ENCODE data around the gene CSKMT. TPM values are rescaled to one million over a fixed set of nuclear protein-coding genes. Genes with fewer than 3 reads are reported as not detected.

The CSKMT gene
- total RNA-seq, 6 experiments from 2014 or later = 0.74 to 4.1 (median 2.6) TPM

DNA sequence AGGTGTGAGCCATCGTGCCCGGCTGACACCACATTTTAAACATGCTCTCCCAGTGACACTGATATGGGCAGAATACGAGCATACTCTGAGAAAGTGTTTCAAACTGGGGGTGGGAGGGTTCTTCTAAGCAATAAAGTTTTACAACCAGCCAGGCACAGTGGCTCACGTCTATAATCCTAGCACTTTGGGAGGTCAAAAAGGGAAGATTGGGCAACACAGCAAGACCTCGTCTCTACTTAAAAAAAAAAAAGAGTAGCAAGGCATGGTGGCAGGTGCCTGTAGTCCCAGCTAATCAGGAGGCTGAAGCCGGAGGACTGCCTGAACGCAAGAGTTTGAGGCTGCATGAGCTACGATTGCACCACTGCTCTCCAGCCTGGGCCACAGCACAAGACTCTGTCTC lies 20.9 kb upstream of the CSKMT start:
- TF ChIP-seq, protein P1, sequence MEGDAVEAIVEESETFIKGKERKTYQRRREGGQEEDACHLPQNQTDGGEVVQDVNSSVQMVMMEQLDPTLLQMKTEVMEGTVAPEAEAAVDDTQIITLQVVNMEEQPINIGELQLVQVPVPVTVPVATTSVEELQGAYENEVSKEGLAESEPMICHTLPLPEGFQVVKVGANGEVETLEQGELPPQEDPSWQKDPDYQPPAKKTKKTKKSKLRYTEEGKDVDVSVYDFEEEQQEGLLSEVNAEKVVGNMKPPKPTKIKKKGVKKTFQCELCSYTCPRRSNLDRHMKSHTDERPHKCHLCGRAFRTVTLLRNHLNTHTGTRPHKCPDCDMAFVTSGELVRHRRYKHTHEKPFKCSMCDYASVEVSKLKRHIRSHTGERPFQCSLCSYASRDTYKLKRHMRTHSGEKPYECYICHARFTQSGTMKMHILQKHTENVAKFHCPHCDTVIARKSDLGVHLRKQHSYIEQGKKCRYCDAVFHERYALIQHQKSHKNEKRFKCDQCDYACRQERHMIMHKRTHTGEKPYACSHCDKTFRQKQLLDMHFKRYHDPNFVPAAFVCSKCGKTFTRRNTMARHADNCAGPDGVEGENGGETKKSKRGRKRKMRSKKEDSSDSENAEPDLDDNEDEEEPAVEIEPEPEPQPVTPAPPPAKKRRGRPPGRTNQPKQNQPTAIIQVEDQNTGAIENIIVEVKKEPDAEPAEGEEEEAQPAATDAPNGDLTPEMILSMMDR (IDR thresholded peaks at IDR 0.05) = no peak
- TF ChIP-seq POLR2A (IDR thresholded peaks at IDR 0.05) = no peak
- peaks cover 0 to 17% (median 8%) of the 10 kb centered on the region in 4 donors for H3K4me1 ChIP-seq
- no peaks in the 10 kb centered on the region for H3K9me3 ChIP-seq
- no peak for DNase-seq
- WGBS (ENCODE audit: insufficient coverage, low coverage, low lambda C conversion rate, missing lambda C conversion rate) = 67% methylated on average over 8 of the region's 8 CpGs
- ATAC-seq = no peak
- intact Hi-C loops (cut with DNase I) = no loop called here
- no peak overlapping the region for H3K27ac ChIP-seq
- no peaks in the 10 kb centered on the region for H3K27me3 ChIP-seq
- no peak overlapping the region for H3K4me3 ChIP-seq
- H3K36me3 ChIP-seq = peaks cover 0 to 20% (median 6%) of the 10 kb centered on the region in 4 donors

DNA sequence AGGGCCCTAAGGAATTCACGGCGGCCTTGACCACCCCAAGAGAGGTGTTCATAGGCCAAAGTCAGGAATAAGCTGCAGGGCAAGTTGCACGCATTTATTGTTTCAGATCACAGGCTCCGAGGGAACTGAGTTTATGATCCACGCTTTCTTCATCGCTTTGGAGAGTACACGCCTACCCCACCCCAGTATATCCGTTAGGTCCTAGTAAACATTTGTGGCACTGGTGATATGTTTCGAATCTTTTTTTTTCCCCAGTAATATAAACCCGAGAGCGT lies 19.5 kb upstream of the CSKMT start:
- ATAC-seq (no peak), DNase-seq (no peak)
- WGBS (ENCODE audit: insufficient coverage, low coverage, low lambda C conversion rate, missing lambda C conversion rate) = 0% methylated on average over 4 of the region's 11 CpGs
- TF ChIP-seq POLR2A (IDR thresholded peaks at IDR 0.05) = no peak
- TF ChIP-seq, protein P1 (IDR thresholded peaks at IDR 0.05) = no peak
- H3K4me1 ChIP-seq = peaks cover 0 to 17% (median 8%) of the 10 kb centered on the region in 4 donors
- H3K27me3 ChIP-seq = no peaks in the 10 kb centered on the region
- H3K36me3 ChIP-seq = peaks cover 0 to 26% (median 11%) of the 10 kb centered on the region in 4 donors
- intact Hi-C loops (cut with DNase I) = no loop called here
- H3K27ac ChIP-seq = peak overlapping the region; percentile 85 to 92 (median 89)
- no peaks in the 10 kb centered on the region for H3K9me3 ChIP-seq
- peak overlapping the region; percentile 83 to 99 (median 98) for H3K4me3 ChIP-seq

DNA sequence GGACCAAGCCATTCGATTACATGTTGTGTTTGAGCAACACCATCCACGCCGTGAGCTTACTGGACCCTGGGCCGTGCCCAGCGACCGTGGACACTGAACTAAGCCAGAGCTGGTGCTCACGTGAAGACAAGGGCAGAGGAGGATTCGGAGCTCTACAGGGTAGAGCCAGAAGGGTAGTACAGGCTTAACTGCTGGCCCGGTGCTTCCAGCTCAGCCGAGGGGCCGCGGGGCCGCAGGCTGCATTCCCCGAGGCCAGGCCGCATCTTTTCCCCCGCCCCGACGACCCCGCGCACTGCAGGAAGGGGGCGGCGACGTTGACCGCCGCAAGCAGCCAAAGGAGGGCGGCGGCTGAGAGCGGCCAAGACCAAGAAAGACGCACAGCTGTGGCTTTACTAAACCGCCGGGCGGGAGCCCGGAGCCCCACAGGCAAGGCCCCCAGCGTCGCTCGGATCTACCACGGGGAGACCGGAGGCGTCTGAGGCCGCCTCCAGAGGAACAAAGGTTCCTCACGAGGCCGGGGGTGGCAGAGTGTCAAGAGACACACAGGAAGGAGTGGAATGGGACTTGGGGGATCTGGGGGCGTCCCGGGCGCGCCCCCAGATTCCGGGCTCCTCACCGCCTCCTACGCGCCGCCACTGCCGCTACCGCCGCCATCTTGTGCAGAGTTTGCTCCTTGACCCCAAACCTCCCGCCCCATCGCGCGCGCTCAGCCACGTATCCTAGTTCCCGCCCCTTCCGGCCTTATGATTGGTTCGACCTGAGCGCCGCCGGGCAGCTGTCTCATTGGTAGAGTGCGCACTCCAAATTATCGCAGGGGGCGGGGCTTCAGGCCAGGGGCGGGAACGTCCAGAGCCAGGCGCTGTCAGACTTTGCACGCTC lies 18.9 kb upstream of the CSKMT start, which contains the start of gene GANAB:
TSS of gene GANAB (minus strand) at position 668 of the 879 bp plus-strand sequence. CDS start at position 654, 14 bp downstream.
- Histone ChIP-seq H3K4me1 (peaks cover 0 to 17% (median 8%) of the 10 kb centered on the region in 4 donors), H3K36me3 (peaks cover 0 to 26% (median 11%) of the 10 kb centered on the region in 4 donors), H3K9me3 (no peaks in the 10 kb centered on the region), H3K4me3 (peak within 1 kb of the TSS; percentile 83 to 99 (median 98)), H3K27ac (peak within 1 kb of the TSS; percentile 85 to 92 (median 89)), H3K27me3 (no peaks in the 10 kb centered on the region)
- TF ChIP-seq, protein P1 (IDR thresholded peaks at IDR 0.05) = no peak
- peak; percentile 90 for TF ChIP-seq POLR2A (IDR thresholded peaks at IDR 0.05)
- intact Hi-C loops (cut with DNase I) = no loop called here
- WGBS (ENCODE audit: insufficient coverage, low coverage, low lambda C conversion rate, missing lambda C conversion rate) = 0% methylated on average over 24 of the region's 73 CpGs
- ATAC-seq = peak; percentile 95 to 98 (median 97)
- DNase-seq = peak; percentile 99 to 100 (median 99)

DNA sequence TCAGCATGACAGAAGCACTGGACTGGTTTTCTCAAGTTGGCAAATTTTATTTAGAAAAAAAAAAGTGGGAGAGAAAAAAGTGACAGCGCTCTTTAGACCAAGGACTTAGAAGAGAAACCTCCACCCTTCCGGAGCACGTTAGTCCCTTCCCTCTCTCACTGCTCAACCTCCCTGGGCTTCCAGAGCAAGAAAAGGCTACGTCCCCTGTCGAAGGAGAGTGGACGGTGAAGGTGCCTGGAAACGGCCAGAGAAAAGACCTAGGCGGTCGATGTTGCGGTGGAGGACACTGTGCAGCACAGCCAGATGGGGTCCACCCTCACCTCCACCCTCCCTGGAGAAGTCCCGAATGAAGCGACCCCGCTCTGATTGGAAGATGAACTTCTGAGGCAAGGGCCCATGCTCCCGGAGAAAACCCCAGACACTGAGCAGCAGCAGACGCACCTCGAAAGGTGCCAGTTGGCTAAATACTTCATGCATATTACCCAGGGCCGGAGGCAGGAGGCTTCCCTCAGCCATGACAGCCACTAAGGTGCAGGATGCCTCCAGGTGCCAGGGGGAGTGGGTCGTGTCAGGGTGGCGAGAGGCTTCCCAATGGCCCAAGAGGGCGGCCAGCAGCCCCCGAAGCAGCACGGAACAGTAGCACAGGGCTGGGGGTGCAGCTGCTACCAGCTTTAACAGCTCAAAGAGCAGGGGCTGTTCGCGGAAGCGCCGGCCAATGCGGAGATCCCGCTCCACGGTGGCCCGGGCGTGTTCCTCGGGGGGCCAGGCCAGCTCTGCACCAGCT lies 18.1 kb upstream of the CSKMT start:
- H3K27ac ChIP-seq = peak overlapping the region in 2 of 3 donors; percentile 20 to 55
- H3K27me3 ChIP-seq = no peaks in the 10 kb centered on the region
- WGBS (ENCODE audit: insufficient coverage, low coverage, low lambda C conversion rate, missing lambda C conversion rate) = 25% methylated on average over 11 of the region's 32 CpGs
- peak overlapping the region in 2 of 3 donors; percentile 21 to 98 for H3K4me3 ChIP-seq
- ATAC-seq (peak in 1 of 4 donors; percentile 6), DNase-seq (peak in 1 of 3 donors; percentile 52)
- H3K9me3 ChIP-seq = no peaks in the 10 kb centered on the region
- intact Hi-C loops (cut with DNase I) = no loop called here
- peaks cover 0 to 26% (median 11%) of the 10 kb centered on the region in 4 donors for H3K36me3 ChIP-seq
- peaks cover 0 to 22% (median 8%) of the 10 kb centered on the region in 4 donors for H3K4me1 ChIP-seq
- no peak for TF ChIP-seq POLR2A (IDR thresholded peaks at IDR 0.05)
- TF ChIP-seq, protein P1 (IDR thresholded peaks at IDR 0.05) = no peak

Data from right lobe of liver (tissue), 6 donors.